Smooth muscle cell (in vitro differentiated cells): ENCODE data around the gene PIK3CB. TPM values are rescaled to one million over a fixed set of nuclear protein-coding genes. Genes with fewer than 3 reads are reported as not detected.

ENCODE experiments used
- DNase-seq: peaks from one replicate; lab custom pipeline; 2025; ENCODE audit not compliant: unreplicated experiment; lab: John Stamatoyannopoulos, UW
- H2AFZ ChIP-seq: fragments of 200-600 bp; sonication (generic); 2 replicates; pipeline ENCODE4 v1.6.0; 2016; ENCODE audit warnings: antibody characterized with exemption, low read depth, mild to moderate bottlenecking
- H3F3A ChIP-seq: fragments of 200-600 bp; sonication (generic); 2 replicates; pipeline ENCODE4 v1.6.0; 2017; ENCODE audit warnings: antibody characterized with exemption, low read depth
- H3K27ac ChIP-seq: fragments of 200-600 bp; sonication (generic); 2 replicates; pipeline ENCODE4 v1.5.1; 2016; ENCODE audit warnings: low read depth, mild to moderate bottlenecking
- H3K27me3 ChIP-seq: fragments of 200-600 bp; sonication (generic); 2 replicates; pipeline ENCODE4 v1.6.1; 2016; ENCODE audit warnings: low read depth, mild to moderate bottlenecking
- H3K36me3 ChIP-seq: fragments of 200-600 bp; sonication (generic); 2 replicates; pipeline ENCODE4 v1.5.1; 2016; ENCODE audit warnings: low read depth
- H3K4me1 ChIP-seq: fragments of 200-600 bp; sonication (generic); 2 replicates; pipeline ENCODE4 v1.5.1; 2016; ENCODE audit warnings: low read depth
- H3K4me2 ChIP-seq: fragments of 200-600 bp; sonication (generic); 2 replicates; pipeline ENCODE4 v1.6.0; 2016; ENCODE audit warnings: mild to moderate bottlenecking
- H3K4me3 ChIP-seq: fragments of 200-600 bp; sonication (generic); 2 replicates; pipeline ENCODE4 v1.5.1; 2016; ENCODE audit warnings: mild to moderate bottlenecking
- H3K79me2 ChIP-seq: fragments of 200-600 bp; sonication (generic); 2 replicates; pipeline ENCODE4 v1.6.0; 2016; ENCODE audit warnings: low read depth, mild to moderate bottlenecking
- H3K9ac ChIP-seq: fragments of 200-600 bp; sonication (generic); 2 replicates; pipeline ENCODE4 v1.6.0; 2016; ENCODE audit warnings: low read depth
- H3K9me3 ChIP-seq: fragments of 200-600 bp; sonication (generic); replicated peaks from 2 replicates; pipeline ENCODE4 v1.5.1; 2016; ENCODE audit warnings: low read depth
- H4K20me1 ChIP-seq: fragments of 200-600 bp; sonication (generic); 2 replicates; pipeline ENCODE4 v1.6.0; 2016; ENCODE audit warnings: low read depth
- WGBS: methylation state at CpG from one replicate; pipeline ENCODE4 v1.1.7; 2016; ENCODE audit warnings: low lambda C conversion rate; 5-methylcytosine and 5-hydroxymethylcytosine counted together
- polyA plus RNA-seq: library from polyadenylated mRNA; unstranded; fragments of >200 nt; fragmentation: Nextera tagmentation; extraction: Ambion mirVana; gene quantifications from 2 replicates; pipeline ENCODE4 v1.2.1, GENCODE V29; 2016
- total RNA-seq: library from RNA; depleted of rRNA; stranded (reverse); fragments of >200 nt; gene quantifications from 2 replicates; pipeline ENCODE4 v1.2.3, GENCODE V29; 2014
- TF ChIP-seq, protein P1 (sequence below): fragments of 200-600 bp; sonication (generic); IDR thresholded peaks from 2 replicates; pipeline ENCODE4 v1.5.1; 2017; ENCODE audit warnings: borderline replicate concordance, mild to moderate bottlenecking, antibody characterized with exemption; ENCODE audit not compliant: insufficient read depth, poor library complexity, severe bottlenecking

The PIK3CB gene
- total and polyA plus RNA-seq, 2 experiments from 2014 or later: 2.6 to 4.5 TPM

GRCh38 chr3:138670407-138670806, 164.3 kb downstream of the PIK3CB start:
- no peak for DNase-seq
- H3K9ac ChIP-seq: no peak overlapping the region
- no peak overlapping the region for H3K4me3 ChIP-seq
- no peak overlapping the region for H3K4me2 ChIP-seq
- H3K36me3 ChIP-seq: no peaks in the 10 kb centered on the region
- no peaks in the 10 kb centered on the region for H3K79me2 ChIP-seq
- no peaks in the 10 kb centered on the region for H3K9me3 ChIP-seq
- H2AFZ ChIP-seq: no peak overlapping the region
- TF ChIP-seq, protein P1, sequence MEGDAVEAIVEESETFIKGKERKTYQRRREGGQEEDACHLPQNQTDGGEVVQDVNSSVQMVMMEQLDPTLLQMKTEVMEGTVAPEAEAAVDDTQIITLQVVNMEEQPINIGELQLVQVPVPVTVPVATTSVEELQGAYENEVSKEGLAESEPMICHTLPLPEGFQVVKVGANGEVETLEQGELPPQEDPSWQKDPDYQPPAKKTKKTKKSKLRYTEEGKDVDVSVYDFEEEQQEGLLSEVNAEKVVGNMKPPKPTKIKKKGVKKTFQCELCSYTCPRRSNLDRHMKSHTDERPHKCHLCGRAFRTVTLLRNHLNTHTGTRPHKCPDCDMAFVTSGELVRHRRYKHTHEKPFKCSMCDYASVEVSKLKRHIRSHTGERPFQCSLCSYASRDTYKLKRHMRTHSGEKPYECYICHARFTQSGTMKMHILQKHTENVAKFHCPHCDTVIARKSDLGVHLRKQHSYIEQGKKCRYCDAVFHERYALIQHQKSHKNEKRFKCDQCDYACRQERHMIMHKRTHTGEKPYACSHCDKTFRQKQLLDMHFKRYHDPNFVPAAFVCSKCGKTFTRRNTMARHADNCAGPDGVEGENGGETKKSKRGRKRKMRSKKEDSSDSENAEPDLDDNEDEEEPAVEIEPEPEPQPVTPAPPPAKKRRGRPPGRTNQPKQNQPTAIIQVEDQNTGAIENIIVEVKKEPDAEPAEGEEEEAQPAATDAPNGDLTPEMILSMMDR: no peak
- no peak overlapping the region for H3K27ac ChIP-seq
- H3K4me1 ChIP-seq: peaks cover 3% of the 10 kb centered on the region
- H3F3A ChIP-seq: no peaks in the 10 kb centered on the region
- H4K20me1 ChIP-seq: no peaks in the 10 kb centered on the region
- H3K27me3 ChIP-seq: no peaks in the 10 kb centered on the region

- H3F3A ChIP-seq: no peaks in the 10 kb centered on the region
- TF ChIP-seq, protein P1: no peak
- H3K79me2 ChIP-seq: no peaks in the 10 kb centered on the region
- no peak overlapping the region for H3K4me3 ChIP-seq
- H2AFZ ChIP-seq: no peak overlapping the region
- no peak overlapping the region for H3K9ac ChIP-seq
- no peaks in the 10 kb centered on the region for H3K27me3 ChIP-seq
- H3K36me3 ChIP-seq: no peaks in the 10 kb centered on the region
- WGBS: 82% methylated on average over 1 of the region's 1 CpG
- H3K4me1 ChIP-seq: peaks cover 3% of the 10 kb centered on the region
- DNase-seq: no peak
- no peaks in the 10 kb centered on the region for H3K9me3 ChIP-seq
- H3K4me2 ChIP-seq: no peak overlapping the region
- H3K27ac ChIP-seq: no peak overlapping the region
- no peaks in the 10 kb centered on the region for H4K20me1 ChIP-seq
These were observed 166.6 kb downstream of the PIK3CB start for GRCh38 chr3:138668107-138668506.

- H3F3A ChIP-seq: no peaks in the 10 kb centered on the region
- H3K27ac ChIP-seq: no peak overlapping the region
- H3K36me3 ChIP-seq: no peaks in the 10 kb centered on the region
- H3K27me3 ChIP-seq: no peaks in the 10 kb centered on the region
- H3K4me1 ChIP-seq: no peaks in the 10 kb centered on the region
- no peaks in the 10 kb centered on the region for H3K9me3 ChIP-seq
- 93% methylated on average over 2 of the region's 2 CpGs for WGBS
- TF ChIP-seq, protein P1: no peak
- no peaks in the 10 kb centered on the region for H4K20me1 ChIP-seq
- no peak for DNase-seq
- H2AFZ ChIP-seq: no peak overlapping the region
- no peaks in the 10 kb centered on the region for H3K79me2 ChIP-seq
- H3K4me3 ChIP-seq: no peak overlapping the region
- H3K4me2 ChIP-seq: no peak overlapping the region
- H3K9ac ChIP-seq: no peak overlapping the region
These were observed 177.2 kb downstream of the PIK3CB start for GRCh38 chr3:138657508-138657907.

DNA sequence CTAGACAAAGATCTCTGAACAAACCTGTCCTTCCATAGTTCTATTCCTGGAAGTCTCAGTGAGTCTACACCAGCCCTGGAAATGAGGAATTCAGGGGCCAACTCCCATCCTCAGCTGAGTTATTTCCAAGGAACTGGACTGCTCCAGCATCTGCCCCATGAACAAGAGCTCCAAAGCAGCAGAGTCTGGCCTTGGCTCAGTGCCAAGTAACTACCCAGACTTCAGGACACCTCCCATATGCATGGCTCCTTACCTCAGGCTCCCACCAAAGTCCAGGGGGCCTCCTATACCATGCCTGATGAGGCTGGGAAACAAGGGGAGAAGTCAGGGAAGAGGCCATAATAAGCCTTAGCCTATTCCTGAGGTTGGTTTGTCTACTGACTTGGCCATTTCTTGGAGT, 181.2 kb downstream of the PIK3CB start:
- Histone ChIP-seq H3K4me1 (no peaks in the 10 kb centered on the region), H3K9ac (no peak overlapping the region), H3K4me2 (no peak overlapping the region), H3K9me3 (no peaks in the 10 kb centered on the region), H3K36me3 (no peaks in the 10 kb centered on the region), H3F3A (no peaks in the 10 kb centered on the region), H3K4me3 (no peak overlapping the region), H3K27ac (no peak overlapping the region), H3K79me2 (no peaks in the 10 kb centered on the region), H3K27me3 (no peaks in the 10 kb centered on the region), H4K20me1 (no peaks in the 10 kb centered on the region), H2AFZ (no peak overlapping the region)
- TF ChIP-seq, protein P1: no peak
- no peak for DNase-seq
